C1 segment of cervical spinal cord (tissue), 14 donors: ENCODE measurements around the gene CCDC82.

Experiments used
- DNase-seq, 14 donors: peaks; one replicate each; lab custom pipeline; 2025; lab: John Stamatoyannopoulos, UW

CCDC82 gene

GRCh38 chr11:96307776-96308140 lies 82.0 kb downstream of the CCDC82 start:
- no peak for DNase-seq

- DNase-seq = peak in 9 of 14 donors; percentile 15 to 38 (median 24)
Measured at GRCh38 chr11:96306933-96307775, 82.6 kb downstream of the CCDC82 start.

- DNase-seq = no peak
Measured at GRCh38 chr11:96306600-96306932, 83.1 kb downstream of the CCDC82 start.

- no peak for DNase-seq
Measured at GRCh38 chr11:96306071-96306470, 83.6 kb downstream of the CCDC82 start.

- no peak for DNase-seq
Measured at GRCh38 chr11:96303980-96304379, 85.7 kb downstream of the CCDC82 start.

- no peak for DNase-seq
Measured at GRCh38 chr11:96303064-96303463, 86.6 kb downstream of the CCDC82 start.
